Measurements from ENCODE around the gene SIGLEC8.
"Not testable (repeated sequence)": the region's sequence is repeated elsewhere in the genome, so short reads cannot be mapped to it uniquely, and the experiment has no call there.

SIGLEC8 gene

DNA sequence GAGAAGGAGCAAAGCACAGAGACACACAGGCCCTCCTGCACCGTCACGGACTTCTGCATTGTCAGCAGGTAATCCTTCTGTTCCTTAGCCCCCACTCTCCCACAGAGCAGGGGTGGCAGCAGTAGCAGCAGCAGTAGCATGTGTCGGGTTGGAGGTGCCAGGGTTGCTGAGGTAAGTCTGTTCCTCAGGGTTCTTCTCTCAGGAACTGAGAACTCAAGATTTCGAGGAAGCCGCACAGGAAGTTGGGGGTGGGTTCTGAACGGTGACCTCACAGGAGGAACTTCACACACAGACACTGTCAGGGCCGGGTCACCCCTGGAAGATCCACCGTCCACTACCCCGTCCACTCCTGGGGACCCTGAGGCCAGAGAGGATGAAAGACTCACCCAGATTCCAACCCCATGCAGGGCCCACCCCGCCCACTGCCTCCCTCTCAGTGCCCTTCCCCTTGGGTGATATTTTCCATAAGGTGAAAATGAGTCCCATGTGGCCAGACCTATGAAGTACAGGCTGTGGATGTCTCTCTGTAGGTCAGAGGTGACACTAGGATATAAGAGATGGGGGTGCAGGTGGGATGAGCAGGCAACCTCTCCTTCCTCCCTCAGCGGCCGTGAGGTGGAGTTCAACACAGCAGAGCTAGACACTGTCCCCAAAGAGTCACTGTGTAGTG lies 43.5 kb upstream of the SIGLEC8 start, which contains the start of gene SIGLEC12:
SIGLEC12 (minus strand) TSS at position 207 of the 670 bp plus-strand sequence; CDS start at position 140, 67 bp downstream.
- H3K9me3 ChIP-seq (ENCODE audit: control extremely low read depth in 1 of 5, control insufficient read depth in 4 of 5, insufficient read depth in 2 of 5, low read depth in 1 of 5, low read length in 4 of 5), result peaks cover 0 to 8% (median 2%) of the 10 kb centered on the region in 5 experiments
- peaks cover 0 to 37% (median 34%) of the 10 kb centered on the region in 4 experiments for H3K4me1 ChIP-seq (ENCODE audit: control extremely low read depth in 1 of 4, control insufficient read depth in 4 of 4, insufficient read depth in 4 of 4, low read length in 3 of 4)
- no peaks in the 10 kb centered on the region for H3K27me3 ChIP-seq (replicated peaks in 2 of 5; ENCODE audit: control insufficient read depth in 4 of 5, insufficient read depth in 5 of 5, low read length in 4 of 5)
- ChIA-PET POLR2A (no interaction called here), CTCF (interaction anchor here (7.9 kb wide), 1 partner anchor 14 kb away, joined by 45 read pairs; no protein-coding TSS in a partner anchor)
- peak within 1 kb of the TSS in 4 of 7 experiments; percentile 13 to 44 (median 42) for H3K4me3 ChIP-seq (ENCODE audit: control insufficient read depth in 1 of 7, extremely low read depth in 1 of 7, insufficient read depth in 4 of 7, low read depth in 2 of 7, low read length in 6 of 7)
- H3K27ac ChIP-seq (ENCODE audit: insufficient read depth in 1 of 2, low read depth in 1 of 2, low read length in 2 of 2, poor library complexity in 1 of 2, severe bottlenecking in 2 of 2), result no peak within 1 kb of the TSS
- WGBS (ENCODE audit: insufficient coverage), result 28% methylated on average over 4 of the region's 12 CpGs
- no peaks in the 10 kb centered on the region for H3K36me3 ChIP-seq (ENCODE audit: control insufficient read depth in 4 of 4, insufficient read depth in 4 of 4, low read length in 3 of 4)
- peak; percentile 48 to 74 (median 67) for DNase-seq

DNA sequence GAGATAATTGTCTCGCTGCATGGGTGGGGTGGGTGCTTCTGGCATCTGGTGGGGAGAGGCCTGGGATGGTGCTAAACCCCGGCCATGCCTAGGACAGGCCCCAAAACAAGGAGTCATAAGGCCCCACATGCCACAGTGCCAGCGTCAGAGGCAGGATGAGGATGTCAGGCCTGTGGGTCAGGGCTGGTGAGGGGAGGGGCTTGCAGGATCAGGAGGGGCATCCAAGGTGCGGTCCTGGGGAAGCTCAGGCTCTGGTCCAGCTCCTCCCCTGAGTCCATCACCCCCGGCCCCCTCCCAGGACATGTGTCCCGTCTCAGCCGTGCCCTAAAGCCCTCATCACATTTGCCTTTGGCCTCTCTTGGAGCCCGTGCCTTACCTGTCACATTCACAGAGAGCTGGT lies 42.7 kb upstream of the SIGLEC8 start:
- 42% methylated on average over 2 of the region's 8 CpGs for WGBS (ENCODE audit: insufficient coverage)
- H3K9me3 ChIP-seq (ENCODE audit: control extremely low read depth in 1 of 5, control insufficient read depth in 4 of 5, insufficient read depth in 2 of 5, low read depth in 1 of 5, low read length in 4 of 5); H3K36me3 ChIP-seq (ENCODE audit: control insufficient read depth in 4 of 4, insufficient read depth in 4 of 4, low read length in 3 of 4); H3K27ac ChIP-seq (ENCODE audit: insufficient read depth in 1 of 2, low read depth in 1 of 2, low read length in 2 of 2, poor library complexity in 1 of 2, severe bottlenecking in 2 of 2); H3K27me3 ChIP-seq (replicated peaks in 2 of 5; ENCODE audit: control insufficient read depth in 4 of 5, insufficient read depth in 5 of 5, low read length in 4 of 5); DNase-seq; POLR2A ChIA-PET: not testable (repeated sequence)
- H3K4me1 ChIP-seq (ENCODE audit: control extremely low read depth in 1 of 4, control insufficient read depth in 4 of 4, insufficient read depth in 4 of 4, low read length in 3 of 4), result peaks cover 0 to 37% (median 34%) of the 10 kb centered on the region in 4 experiments
- peak overlapping the region in 1 of 7 experiments; percentile 44 for H3K4me3 ChIP-seq (ENCODE audit: control insufficient read depth in 1 of 7, extremely low read depth in 1 of 7, insufficient read depth in 4 of 7, low read depth in 2 of 7, low read length in 6 of 7)
- CTCF ChIA-PET, result interaction anchor here (1.1 kb wide), 1 partner anchor 14 kb away, joined by 3 read pairs; no protein-coding TSS in a partner anchor

DNA sequence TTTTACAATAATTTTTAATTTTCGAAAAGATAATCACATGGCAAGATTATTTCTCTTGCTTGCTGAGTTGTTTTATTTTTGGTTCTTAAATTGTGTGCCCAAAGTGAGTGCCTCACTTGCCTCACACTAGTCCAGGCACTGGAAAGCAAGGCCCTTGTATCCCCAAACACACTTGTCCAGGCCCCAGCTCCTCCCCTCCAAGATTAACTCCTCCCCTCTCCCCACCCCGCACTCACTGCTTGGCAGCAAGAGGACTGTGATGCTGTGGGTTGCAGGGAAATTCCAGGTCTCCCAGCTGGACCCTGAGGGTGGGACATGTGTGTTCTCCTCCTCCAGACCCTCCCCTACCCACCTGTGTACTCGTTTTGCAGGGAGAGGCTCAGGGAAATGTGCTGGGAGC lies 39.4 kb upstream of the SIGLEC8 start:
- H3K27me3 ChIP-seq (replicated peaks in 2 of 5; ENCODE audit: control insufficient read depth in 4 of 5, insufficient read depth in 5 of 5, low read length in 4 of 5), result no peaks in the 10 kb centered on the region
- peaks cover 1 to 38% (median 29%) of the 10 kb centered on the region in 4 experiments for H3K4me1 ChIP-seq (ENCODE audit: control extremely low read depth in 1 of 4, control insufficient read depth in 4 of 4, insufficient read depth in 4 of 4, low read length in 3 of 4)
- WGBS (ENCODE audit: insufficient coverage), result 33% methylated on average over 1 of the region's 3 CpGs
- H3K27ac ChIP-seq (ENCODE audit: insufficient read depth in 1 of 2, low read depth in 1 of 2, low read length in 2 of 2, poor library complexity in 1 of 2, severe bottlenecking in 2 of 2), result no peak overlapping the region
- H3K4me3 ChIP-seq (ENCODE audit: control insufficient read depth in 1 of 7, extremely low read depth in 1 of 7, insufficient read depth in 4 of 7, low read depth in 2 of 7, low read length in 6 of 7), result no peak overlapping the region
- no peaks in the 10 kb centered on the region for H3K36me3 ChIP-seq (ENCODE audit: control insufficient read depth in 4 of 4, insufficient read depth in 4 of 4, low read length in 3 of 4)
- ChIA-PET POLR2A (no interaction called here), CTCF (interaction anchor here (0.7 kb wide), 1 partner anchor 12 kb away, joined by 3 read pairs; no protein-coding TSS in a partner anchor)
- DNase-seq, result no peak
- H3K9me3 ChIP-seq (ENCODE audit: control extremely low read depth in 1 of 5, control insufficient read depth in 4 of 5, insufficient read depth in 2 of 5, low read depth in 1 of 5, low read length in 4 of 5), result no peaks in the 10 kb centered on the region

DNA sequence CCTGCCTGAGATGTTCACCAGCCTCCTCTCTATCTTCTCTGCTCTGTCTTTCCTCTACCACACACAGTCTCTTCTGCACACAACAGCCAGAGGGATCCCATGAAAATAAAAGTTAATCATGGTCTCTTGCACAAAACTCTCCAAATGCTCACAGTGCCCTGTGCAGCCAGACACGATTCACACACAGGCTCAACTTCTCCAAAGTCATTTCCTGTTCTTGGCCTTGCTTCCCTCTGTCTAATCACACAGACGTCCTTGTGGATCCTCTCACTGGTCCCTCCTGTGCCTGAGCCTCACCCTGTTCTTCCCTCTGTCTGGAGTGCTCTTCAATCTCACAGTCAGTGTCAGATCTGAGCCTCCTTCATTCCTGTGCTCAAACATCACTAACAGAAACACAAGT lies 35.5 kb upstream of the SIGLEC8 start:
- Histone ChIP-seq H3K4me3 (ENCODE audit: control insufficient read depth in 1 of 7, extremely low read depth in 1 of 7, insufficient read depth in 4 of 7, low read depth in 2 of 7, low read length in 6 of 7) (no peak overlapping the region), H3K36me3 (ENCODE audit: control insufficient read depth in 4 of 4, insufficient read depth in 4 of 4, low read length in 3 of 4) (no peaks in the 10 kb centered on the region), H3K4me1 (ENCODE audit: control extremely low read depth in 1 of 4, control insufficient read depth in 4 of 4, insufficient read depth in 4 of 4, low read length in 3 of 4) (peaks cover 1 to 17% (median 7%) of the 10 kb centered on the region in 4 experiments), H3K27me3 (replicated peaks in 2 of 5; ENCODE audit: control insufficient read depth in 4 of 5, insufficient read depth in 5 of 5, low read length in 4 of 5) (peaks cover 0 to 12% (median 0%) of the 10 kb centered on the region in 5 experiments), H3K27ac (ENCODE audit: insufficient read depth in 1 of 2, low read depth in 1 of 2, low read length in 2 of 2, poor library complexity in 1 of 2, severe bottlenecking in 2 of 2) (no peak overlapping the region), H3K9me3 (ENCODE audit: control extremely low read depth in 1 of 5, control insufficient read depth in 4 of 5, insufficient read depth in 2 of 5, low read depth in 1 of 5, low read length in 4 of 5) (no peaks in the 10 kb centered on the region)
- DNase-seq, result no peak
- CTCF ChIA-PET, result no interaction called here
- POLR2A ChIA-PET, result no interaction called here
- WGBS (ENCODE audit: insufficient coverage), result 0% methylated on average over 2 of the region's 2 CpGs

DNA sequence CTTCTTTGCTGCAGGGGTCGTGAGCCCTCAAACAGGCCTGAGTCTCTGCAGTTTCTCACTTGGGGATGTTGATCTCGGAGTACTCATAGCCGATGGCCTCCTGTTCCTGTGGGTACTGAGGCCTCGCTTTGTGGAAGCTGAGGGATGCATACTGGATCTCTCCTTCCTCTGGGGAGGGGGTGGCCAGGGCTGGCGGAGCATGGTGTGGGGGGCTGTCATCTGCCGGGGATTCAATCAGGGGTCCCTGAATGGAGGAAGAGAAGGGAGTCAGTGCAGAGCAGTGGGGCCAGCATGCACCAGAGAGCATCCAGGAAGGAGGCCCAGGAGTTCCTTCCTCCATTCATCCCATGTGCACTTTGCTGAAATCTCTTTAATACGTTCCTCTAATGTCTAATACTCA lies 33.3 kb upstream of the SIGLEC8 start:
- Histone ChIP-seq H3K4me1 (ENCODE audit: control extremely low read depth in 1 of 4, control insufficient read depth in 4 of 4, insufficient read depth in 4 of 4, low read length in 3 of 4) (peaks cover 1 to 17% (median 7%) of the 10 kb centered on the region in 4 experiments), H3K27me3 (replicated peaks in 2 of 5; ENCODE audit: control insufficient read depth in 4 of 5, insufficient read depth in 5 of 5, low read length in 4 of 5) (peaks cover 0 to 12% (median 0%) of the 10 kb centered on the region in 5 experiments), H3K4me3 (ENCODE audit: control insufficient read depth in 1 of 7, extremely low read depth in 1 of 7, insufficient read depth in 4 of 7, low read depth in 2 of 7, low read length in 6 of 7) (no peak overlapping the region), H3K9me3 (ENCODE audit: control extremely low read depth in 1 of 5, control insufficient read depth in 4 of 5, insufficient read depth in 2 of 5, low read depth in 1 of 5, low read length in 4 of 5) (no peaks in the 10 kb centered on the region), H3K27ac (ENCODE audit: insufficient read depth in 1 of 2, low read depth in 1 of 2, low read length in 2 of 2, poor library complexity in 1 of 2, severe bottlenecking in 2 of 2) (no peak overlapping the region), H3K36me3 (ENCODE audit: control insufficient read depth in 4 of 4, insufficient read depth in 4 of 4, low read length in 3 of 4) (no peaks in the 10 kb centered on the region)
- POLR2A ChIA-PET, result no interaction called here
- CTCF ChIA-PET, result no interaction called here
- no peak for DNase-seq
- WGBS (ENCODE audit: insufficient coverage), result 100% methylated on average over 3 of the region's 7 CpGs

DNA sequence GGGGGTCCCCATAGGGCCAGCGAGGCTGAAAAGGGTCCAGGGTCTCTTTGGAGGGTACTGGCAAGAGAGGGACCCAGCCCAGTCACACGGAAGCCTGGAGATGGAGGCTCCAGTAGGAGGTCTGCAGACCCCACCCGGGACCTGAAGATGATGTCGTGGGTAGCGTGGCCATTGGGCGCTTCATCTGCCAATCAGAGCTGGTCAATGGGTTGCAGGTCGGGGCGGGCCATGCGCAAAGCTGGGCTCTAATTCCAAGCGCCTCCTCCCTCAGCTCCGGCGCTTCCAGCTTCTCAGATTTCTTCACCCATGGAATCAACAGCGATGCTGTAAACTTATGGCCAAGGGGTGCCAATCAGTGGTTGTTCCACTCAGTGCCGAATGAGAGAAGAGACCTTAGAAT lies 32.4 kb upstream of the SIGLEC8 start:
- peaks cover 0 to 12% (median 0%) of the 10 kb centered on the region in 5 experiments for H3K27me3 ChIP-seq (replicated peaks in 2 of 5; ENCODE audit: control insufficient read depth in 4 of 5, insufficient read depth in 5 of 5, low read length in 4 of 5)
- no peak overlapping the region for H3K4me3 ChIP-seq (ENCODE audit: control insufficient read depth in 1 of 7, extremely low read depth in 1 of 7, insufficient read depth in 4 of 7, low read depth in 2 of 7, low read length in 6 of 7)
- H3K4me1 ChIP-seq (ENCODE audit: control extremely low read depth in 1 of 4, control insufficient read depth in 4 of 4, insufficient read depth in 4 of 4, low read length in 3 of 4), result peaks cover 1 to 17% (median 7%) of the 10 kb centered on the region in 4 experiments
- no peak overlapping the region for H3K27ac ChIP-seq (ENCODE audit: insufficient read depth in 1 of 2, low read depth in 1 of 2, low read length in 2 of 2, poor library complexity in 1 of 2, severe bottlenecking in 2 of 2)
- no peaks in the 10 kb centered on the region for H3K36me3 ChIP-seq (ENCODE audit: control insufficient read depth in 4 of 4, insufficient read depth in 4 of 4, low read length in 3 of 4)
- H3K9me3 ChIP-seq (ENCODE audit: control extremely low read depth in 1 of 5, control insufficient read depth in 4 of 5, insufficient read depth in 2 of 5, low read depth in 1 of 5, low read length in 4 of 5), result no peaks in the 10 kb centered on the region
- ChIA-PET CTCF (no interaction called here), POLR2A (no interaction called here)
- WGBS (ENCODE audit: insufficient coverage), result 48% methylated on average over 13 of the region's 14 CpGs
- DNase-seq, result no peak

DNA sequence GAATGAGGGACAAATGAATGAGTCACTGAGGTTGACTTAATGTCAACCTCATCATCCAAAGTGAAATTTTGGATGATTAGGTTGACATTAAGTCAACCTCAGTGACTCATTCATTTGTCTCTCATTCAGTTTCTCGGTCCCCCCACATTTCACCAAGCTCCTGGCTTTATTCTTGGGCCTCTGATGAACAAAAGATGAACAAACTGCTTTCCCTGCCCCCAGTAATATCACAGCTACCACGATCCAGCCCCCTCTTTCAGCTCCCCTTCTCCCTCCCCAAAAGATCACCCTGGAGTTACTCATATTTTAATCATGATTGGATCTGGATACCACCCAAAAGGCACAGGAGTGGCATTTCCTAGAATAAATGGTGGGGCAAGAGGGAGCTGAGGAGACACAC lies 30.9 kb upstream of the SIGLEC8 start:
- CTCF ChIA-PET, result interaction anchor here (0.9 kb wide), 1 partner anchor 46 kb away, joined by 4 read pairs; no protein-coding TSS in a partner anchor
- POLR2A ChIA-PET, result no interaction called here
- H3K36me3 ChIP-seq (ENCODE audit: control insufficient read depth in 4 of 4, insufficient read depth in 4 of 4, low read length in 3 of 4), result no peaks in the 10 kb centered on the region
- H3K27me3 ChIP-seq (replicated peaks in 2 of 5; ENCODE audit: control insufficient read depth in 4 of 5, insufficient read depth in 5 of 5, low read length in 4 of 5), result peaks cover 0 to 16% (median 4%) of the 10 kb centered on the region in 5 experiments
- no peak for DNase-seq
- peaks cover 1 to 15% (median 7%) of the 10 kb centered on the region in 4 experiments for H3K4me1 ChIP-seq (ENCODE audit: control extremely low read depth in 1 of 4, control insufficient read depth in 4 of 4, insufficient read depth in 4 of 4, low read length in 3 of 4)
- 69% methylated on average over 1 of the region's 2 CpGs for WGBS (ENCODE audit: insufficient coverage)
- H3K27ac ChIP-seq (ENCODE audit: insufficient read depth in 1 of 2, low read depth in 1 of 2, low read length in 2 of 2, poor library complexity in 1 of 2, severe bottlenecking in 2 of 2), result no peak overlapping the region
- no peaks in the 10 kb centered on the region for H3K9me3 ChIP-seq (ENCODE audit: control extremely low read depth in 1 of 5, control insufficient read depth in 4 of 5, insufficient read depth in 2 of 5, low read depth in 1 of 5, low read length in 4 of 5)
- H3K4me3 ChIP-seq (ENCODE audit: control insufficient read depth in 1 of 7, extremely low read depth in 1 of 7, insufficient read depth in 4 of 7, low read depth in 2 of 7, low read length in 6 of 7), result no peak overlapping the region

Measured in common myeloid progenitor, CD34-positive (primary cell).